GM19023 (cell line): ENCODE results near the gene SLC26A2.

Source experiments
- ATAC-seq: cut with Tn5 transposase; IDR thresholded peaks from one replicate; pipeline ENCODE4 v1.9.1; 2021; ENCODE audit warnings: mild to moderate bottlenecking, moderate library complexity; ENCODE audit not compliant: unreplicated experiment

The SLC26A2 gene

DNA sequence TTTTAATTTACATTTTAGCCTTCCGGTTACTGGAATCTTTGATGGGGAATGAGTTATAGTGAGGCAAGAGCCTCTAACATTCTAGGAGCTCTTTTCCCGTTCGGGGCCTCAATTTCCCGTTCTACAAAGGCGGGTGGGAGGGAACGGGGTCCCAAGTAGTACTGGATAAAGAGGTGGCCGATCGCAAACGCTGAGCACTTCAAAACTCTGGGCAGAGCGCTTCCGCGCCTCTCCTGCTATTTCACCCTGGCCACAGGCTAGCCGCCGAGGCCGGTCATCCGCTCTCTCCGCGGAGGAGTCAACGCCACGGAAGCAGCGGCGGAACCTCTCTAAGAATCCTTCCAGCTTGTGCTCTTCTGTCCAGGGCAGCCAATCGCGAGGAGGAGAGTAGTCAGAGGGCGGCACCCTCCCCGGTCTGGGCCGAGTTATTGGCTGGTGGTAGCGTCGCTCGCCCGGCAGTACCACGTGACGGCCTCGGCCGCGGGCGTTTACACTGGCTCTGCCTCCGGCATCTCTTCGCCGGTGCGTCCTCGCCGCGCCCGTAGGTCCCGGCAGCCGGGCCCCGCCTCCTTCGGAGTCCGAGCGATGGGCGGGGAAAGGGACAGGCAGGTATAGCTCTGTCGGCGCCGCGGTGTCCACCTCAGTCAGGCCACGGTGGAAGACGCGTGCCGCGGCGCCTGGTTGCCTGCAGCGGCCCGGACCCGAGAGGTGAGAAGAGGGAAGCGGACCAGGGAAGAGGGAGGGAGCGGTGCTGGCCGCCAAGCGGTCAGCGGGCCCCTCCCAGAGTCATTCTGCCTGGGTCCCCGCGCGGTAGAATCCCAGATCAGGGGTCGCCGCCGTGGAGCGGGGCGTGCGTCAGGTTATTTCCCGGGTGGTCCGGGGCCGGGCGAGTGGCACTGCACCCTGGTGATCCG is at the start of gene SLC26A2:
SLC26A2 (plus strand) TSS at position 487 of the 914 bp plus-strand sequence. CDS start 16,895 bp downstream, outside the sequence.
- ATAC-seq = peak; percentile 99

DNA sequence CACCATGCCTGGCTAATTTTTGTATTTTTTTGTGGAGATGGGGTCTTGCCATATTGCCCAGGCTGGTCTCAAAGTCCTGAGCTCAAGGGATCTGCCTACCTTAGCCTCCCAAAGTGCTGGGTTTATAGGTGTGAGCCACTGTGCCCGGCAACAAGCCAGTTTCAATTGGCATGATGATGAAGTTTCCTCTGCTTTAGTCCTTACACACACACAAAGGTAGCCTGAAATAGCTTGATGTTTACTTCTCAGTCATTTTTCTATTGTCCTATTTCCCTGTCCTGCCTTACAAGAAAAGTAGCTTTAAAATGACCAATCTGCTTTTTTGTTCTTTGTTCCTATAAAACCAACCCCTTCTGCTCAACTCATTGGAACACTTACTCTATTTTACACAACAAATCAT is 49.5 kb upstream of the SLC26A2 start:
- no peak for ATAC-seq

DNA sequence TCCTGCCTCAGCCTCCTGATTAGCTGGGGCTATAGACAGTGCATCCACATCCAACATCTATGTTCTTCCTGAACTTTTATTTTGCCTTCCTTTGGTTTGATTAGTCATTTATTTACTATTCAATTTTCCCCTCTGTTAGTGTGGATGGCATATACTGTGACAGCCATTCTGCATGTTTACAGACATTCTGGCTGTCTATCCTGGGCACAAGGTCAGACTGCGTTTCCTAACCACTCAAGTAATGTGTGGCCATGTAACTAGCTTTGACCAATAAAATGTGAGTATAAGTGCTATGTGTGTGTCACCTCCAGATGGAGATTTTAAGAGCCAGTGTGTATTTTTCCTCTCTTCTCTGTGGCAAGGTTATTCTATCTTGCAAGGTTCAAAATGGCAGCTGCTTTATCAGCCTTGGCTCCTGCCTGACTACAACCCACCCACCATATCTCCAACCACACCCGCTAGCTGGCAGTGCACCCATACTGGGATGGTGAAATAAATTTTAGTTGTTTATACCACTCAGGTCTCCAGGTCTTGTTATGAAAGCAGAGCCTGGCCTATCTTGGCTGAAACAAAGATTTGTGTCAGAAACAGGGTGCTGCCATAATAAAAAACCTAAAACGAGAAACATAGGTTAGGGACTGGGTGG is 48.2 kb upstream of the SLC26A2 start:
- ATAC-seq = no peak

DNA sequence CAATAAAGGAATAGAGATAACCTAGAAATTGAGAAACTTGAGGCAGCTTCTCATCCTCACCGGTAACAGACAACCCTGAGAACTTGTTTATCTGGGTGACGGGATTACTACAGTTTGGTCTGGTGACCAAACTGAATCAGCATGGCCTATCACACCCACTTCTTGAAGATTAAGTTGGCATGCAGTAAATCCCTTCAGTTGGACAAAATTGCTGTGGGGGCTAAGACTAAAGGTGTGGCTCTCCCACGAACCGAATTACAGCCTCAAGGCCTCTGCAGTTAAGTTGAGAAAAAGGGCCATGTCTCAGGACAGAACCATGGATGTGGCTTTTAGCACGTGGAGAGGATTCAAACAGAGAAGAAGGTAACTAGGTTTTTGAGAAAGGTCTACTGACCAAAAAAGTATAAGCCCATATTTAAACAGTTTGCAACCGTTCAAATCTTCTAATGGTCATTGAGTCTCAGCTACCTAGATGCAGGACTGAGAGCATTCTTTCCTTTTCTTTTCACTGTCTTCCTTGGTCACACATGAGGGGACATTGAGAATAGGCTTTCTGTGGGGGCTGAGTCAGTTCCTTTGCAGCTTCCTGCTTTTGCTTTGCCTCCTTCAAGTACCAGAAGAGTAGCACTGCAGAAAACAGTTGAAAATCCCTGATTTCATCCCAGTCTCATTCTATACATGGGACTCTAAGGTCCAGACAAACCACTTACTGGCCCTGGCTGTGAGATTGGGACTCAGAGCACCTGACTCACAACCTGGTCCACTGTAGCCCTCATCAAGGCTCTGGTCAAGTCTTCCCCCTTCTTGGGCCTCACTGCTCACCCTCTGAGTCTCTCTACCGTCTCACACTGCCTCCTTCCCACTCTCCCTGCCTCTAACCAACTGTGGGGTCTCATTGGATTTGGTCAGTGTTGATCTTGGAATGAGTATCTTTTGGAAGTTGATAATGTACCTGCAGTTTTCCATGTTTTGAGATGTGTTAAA is 46.8 kb upstream of the SLC26A2 start:
- ATAC-seq = no peak

DNA sequence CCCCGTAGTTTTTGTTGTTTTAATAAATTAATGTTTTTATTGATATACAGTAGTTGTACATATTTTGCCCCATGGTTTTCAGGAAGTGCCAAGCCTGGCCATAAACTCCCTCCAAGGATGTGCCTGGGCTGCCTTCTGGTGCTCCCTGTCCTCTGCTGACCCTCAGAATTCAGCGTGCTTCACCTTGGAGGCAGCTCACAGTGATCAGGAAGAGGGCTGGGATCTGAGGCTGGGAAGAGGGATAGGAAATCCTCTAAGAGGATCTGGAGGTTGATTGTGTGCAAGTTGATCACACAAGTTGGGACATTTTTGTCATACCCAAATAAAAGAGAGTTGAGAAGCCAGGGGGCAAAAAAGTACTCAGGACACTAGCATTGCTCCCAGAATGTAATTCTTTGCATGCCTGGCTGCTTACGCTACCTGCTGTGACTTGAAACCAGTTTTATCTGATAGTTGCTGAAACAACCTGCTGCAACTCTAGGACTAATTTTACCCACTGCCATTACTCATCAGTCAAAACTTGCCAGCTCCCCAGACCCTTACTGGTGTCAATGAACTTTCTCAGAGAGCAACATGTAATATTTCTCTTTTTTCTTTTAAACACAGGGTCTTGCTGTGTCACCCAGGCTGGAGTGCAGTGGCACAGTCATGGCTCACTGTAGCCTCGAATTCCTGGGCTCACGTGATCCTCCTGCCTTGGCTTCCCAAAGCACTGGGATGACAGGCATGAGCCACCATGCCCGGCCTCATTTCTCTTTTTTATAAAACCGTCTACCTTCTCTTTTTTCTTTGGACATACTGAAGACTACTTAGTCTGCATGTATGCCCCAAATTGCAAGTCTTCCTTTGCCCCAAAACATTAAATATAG is 44.9 kb upstream of the SLC26A2 start:
- no peak for ATAC-seq

DNA sequence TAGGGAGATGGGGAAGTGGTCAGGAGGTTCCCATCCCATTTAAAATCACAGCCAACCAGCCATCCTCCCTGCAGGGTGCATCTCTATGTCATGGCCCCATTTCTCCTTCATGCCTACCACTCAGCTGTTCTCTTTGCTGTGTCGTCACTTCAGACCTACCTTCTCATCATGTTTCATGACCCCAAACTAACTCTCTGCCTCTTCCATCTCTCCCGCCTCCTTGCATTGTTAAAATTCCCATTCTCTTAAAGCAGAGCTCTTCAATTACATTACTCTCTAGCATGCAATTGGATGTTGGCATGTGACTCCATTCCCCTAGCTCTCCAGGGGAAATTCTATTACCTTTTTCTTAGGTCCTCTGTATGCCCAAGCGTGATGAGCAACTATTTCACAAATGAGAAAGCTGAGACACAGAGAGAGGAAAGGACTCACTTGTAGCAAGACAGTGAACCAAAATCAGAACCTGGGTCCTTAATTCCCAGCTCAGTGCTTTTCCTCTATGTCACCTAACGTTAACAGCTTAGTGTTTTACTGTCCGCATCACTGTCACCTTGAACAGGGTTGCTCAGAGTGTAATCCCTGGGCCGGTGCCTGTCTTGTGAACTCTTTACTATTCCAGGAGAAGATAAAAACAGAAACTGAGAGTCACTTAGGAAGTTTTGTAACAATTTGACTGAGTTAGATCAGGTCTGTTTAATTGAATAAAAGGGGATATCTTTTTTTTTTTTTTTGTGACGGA is 44.1 kb upstream of the SLC26A2 start:
- ATAC-seq = no peak

DNA sequence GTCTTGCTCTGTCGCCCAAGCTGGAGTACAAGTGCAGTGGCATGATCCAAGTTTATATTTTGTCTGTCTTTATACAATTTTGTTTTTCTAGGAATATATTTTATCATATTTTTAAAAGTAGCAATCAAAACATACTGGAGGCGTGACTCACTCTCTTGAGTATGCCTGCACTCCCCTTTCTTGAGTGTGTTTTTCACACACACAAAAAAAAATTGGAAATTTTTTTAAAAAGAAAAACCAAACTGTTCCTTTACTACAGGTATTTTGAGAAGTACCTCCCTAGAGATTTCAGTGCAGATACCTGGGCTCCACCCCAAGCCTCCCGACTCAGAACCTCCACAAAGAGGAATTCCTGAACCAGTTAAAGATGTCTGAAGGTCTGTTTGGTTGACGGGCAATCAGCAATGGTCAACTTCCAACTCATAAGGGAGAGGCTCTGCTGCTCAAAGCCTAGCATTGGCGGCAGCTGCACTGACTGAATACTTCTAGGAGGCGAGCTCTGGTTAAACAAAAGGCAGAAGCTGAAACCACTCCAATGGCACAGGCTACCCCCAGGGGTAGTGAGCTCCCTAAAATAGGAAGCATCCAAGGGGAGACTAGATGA is 43.4 kb upstream of the SLC26A2 start:
- ATAC-seq = no peak

DNA sequence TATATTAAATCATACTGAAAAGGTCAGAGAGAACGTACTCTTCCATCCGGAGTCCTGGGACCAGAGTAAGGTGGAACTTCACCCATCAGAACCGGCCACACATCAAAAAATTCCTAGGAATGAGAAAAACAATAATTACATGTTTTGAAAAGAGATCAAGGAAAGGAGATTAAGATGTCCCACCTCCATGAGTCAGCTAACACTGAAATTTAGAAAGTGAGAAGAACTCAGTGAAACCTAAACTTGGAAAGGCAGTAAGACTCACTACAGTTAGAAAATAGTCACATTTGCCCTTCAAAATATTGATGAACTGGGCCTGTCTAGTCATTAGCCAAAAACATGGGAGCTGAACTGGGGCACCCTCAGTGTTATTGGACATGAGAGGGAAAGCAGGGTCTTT is 39.0 kb upstream of the SLC26A2 start:
- no peak for ATAC-seq

DNA sequence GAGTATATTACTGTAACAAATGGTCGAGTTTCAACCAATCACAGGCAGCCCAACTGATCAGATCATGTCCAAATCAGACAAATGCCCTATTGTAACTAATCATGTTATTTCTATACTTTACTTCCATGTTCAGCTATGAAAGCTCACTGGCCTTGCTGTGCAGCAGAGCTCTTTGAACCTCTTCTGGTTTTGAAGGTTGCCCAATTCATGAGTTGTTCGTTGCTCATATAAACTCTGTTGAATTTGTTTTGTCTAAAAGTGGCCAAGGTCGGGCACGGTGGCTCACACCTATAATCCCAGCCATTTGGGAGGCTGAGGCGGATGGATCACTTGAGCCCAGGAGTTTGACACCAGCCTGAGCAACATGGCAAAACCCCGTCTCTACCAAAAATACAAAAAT is 37.6 kb upstream of the SLC26A2 start:
- ATAC-seq = no peak

DNA sequence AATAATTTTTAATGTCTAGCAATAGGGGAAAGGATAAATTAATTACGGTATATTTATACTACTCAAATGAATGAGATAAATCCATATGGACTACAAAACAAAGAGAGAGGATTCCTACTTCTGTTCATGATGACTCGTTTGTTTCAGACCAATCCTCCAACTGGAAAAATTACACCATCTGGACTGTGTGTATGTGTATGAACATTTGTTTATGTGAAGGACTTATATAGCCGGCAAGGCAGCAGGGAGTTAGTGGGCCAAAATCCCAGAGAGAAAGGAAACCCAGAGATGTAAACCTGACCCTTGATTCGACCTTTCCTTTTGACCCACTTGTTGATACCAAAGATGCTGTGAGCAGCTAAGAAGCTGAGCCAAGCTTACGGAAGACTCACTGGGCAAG is 36.1 kb upstream of the SLC26A2 start:
- no peak for ATAC-seq

DNA sequence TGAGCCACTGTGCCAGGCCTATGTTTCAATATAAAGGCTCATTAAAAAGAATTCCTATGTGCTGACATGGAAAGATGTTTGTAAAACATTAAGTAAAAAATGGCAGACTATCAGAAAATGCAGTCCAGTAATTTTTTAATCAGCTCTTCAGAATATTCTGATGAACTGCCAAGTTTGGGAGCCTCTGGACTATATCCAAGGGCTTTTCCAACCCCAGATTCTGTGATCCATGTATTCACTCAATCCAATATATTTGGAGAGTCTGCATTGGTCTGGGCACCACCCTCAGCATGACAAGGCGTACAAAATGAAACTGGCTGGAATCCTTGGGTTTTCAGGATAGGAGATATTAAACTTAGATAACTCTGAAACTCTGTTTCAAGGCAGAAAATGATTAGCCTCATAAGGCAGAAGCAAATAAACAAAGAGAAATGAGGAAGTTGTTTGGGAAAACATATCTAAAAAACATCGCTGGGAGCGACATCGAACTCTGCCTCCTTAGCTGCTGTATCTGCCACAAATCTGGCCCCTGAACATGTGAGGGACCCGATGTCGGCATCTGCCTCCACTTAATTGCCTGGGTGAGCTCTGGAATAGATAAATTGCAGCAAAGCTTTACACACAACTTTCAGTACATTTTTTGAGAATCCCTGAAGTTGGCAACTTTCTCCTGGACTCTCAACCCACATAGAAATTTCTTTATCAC is 30.4 kb upstream of the SLC26A2 start:
- no peak for ATAC-seq

DNA sequence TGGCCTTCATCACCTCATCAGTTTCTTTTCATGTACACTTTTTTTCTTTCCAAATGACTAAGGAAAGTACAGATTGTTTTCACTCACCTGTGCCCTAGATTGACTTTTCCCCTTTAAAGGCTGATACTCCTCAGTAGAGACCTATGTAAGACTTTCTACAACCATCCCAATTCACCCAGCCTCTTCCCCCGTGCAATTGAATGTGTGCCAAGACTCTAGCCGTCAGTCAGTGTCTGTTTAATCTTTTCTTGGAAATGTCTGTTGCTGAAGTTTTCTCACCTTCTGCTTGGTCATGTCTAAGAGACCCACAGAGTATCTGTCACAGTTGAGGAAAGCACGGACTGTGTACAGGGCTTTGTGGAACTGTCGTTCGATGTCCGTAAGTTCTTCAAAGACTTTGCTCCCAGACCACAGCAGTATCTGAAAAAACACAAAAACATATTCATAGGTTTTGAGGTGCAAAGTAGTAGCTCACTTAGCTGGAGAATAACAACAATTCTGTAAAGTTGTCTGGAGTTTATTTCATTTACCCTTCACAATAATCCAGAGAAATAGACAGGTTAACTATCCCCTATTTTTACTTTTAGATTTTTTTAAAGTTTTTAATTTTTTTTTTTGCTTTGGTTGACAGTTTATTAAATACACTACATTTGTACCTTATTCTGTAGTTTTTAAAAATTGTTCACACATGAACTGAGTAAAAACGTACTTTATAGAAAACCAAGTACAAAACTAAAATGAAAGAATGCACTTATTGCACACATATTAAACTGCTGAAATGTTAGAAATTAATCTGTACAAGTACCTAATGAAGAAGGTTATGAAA is 29.6 kb upstream of the SLC26A2 start:
- ATAC-seq = no peak

DNA sequence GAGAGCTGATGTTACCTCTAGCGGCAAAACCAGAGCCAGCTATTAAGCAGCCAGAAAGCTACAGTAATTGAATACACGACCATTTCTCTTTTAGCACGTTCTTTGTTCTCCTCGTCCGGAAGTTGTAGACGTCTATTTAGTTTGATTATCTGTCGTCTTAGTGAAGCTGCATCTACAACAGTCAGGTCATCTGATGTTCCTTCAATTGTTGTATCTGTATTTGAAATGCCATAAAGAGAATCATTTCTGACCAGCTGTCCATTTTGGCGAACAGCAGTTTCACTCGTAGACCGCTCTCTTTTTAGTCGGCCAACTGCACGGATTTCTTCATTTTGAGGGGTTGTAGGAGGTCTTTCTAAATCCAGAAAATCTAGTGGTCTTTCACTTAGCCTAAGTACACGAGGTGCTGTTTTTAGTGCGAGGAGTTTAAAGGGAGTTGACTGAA is 28.5 kb upstream of the SLC26A2 start:
- no peak for ATAC-seq

DNA sequence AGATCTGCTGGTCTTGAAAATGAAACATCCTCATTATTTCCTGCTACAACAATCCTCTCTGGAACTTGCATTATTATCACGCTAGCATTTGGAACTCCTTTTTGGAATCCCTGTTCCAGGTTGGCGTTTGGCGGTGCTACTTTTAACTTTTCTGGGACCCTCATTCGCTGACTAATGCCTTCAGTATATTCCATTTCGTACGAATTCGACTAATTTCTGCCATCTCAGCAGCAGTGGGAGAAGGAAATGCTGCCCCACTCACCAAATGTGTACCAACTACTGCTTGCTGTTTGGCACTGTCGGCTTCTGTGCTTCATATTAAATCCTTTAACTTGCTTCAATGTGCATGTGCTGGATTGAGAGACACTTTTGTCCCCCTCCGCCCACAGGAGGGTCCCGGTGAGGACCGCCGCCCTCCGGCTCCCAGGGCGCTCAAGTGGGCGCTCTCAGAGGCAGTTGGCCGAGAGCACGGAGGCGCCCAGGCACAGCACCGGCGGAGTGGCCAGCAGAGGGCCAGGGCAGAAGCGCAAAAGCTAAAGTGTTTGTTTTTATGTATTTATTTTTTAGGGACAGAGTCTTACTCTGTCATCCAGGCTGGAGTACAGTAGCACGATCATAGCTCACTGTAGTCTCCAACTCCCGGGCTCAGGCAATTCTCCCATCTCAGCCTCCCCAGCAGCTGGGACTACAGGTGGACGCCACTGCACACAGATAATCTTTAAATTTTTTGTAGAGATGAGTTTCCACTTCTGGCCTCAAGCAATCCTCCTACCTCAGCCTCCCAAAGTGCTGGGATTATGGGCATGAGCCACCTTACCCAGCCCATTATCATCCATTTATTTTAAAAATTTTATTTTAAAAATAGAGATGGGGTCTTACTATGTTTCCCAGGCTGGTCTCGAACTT is 27.9 kb upstream of the SLC26A2 start:
- no peak for ATAC-seq

DNA sequence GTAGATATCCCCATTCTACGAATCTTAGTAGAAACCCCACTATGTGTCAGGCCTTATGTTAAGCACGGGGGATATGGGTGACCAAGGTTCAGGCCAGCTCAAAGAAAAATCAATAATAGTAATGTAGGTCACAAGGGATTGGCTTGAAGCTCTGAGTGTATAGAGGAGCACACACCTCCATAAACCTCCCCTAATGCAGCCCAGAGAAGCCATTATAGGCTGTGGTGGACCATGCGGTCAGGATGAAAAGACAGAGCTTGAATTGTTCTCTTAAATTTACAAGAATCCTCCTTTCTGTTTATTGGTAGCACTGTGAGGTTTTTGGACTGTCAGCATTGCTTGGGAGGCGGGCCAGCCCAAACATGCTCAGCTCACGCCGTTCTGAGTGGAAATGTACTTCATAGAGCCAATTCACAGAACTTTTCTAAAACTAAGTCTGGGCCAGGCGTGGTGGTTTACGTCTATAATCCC is 25.1 kb upstream of the SLC26A2 start:
- no peak for ATAC-seq

DNA sequence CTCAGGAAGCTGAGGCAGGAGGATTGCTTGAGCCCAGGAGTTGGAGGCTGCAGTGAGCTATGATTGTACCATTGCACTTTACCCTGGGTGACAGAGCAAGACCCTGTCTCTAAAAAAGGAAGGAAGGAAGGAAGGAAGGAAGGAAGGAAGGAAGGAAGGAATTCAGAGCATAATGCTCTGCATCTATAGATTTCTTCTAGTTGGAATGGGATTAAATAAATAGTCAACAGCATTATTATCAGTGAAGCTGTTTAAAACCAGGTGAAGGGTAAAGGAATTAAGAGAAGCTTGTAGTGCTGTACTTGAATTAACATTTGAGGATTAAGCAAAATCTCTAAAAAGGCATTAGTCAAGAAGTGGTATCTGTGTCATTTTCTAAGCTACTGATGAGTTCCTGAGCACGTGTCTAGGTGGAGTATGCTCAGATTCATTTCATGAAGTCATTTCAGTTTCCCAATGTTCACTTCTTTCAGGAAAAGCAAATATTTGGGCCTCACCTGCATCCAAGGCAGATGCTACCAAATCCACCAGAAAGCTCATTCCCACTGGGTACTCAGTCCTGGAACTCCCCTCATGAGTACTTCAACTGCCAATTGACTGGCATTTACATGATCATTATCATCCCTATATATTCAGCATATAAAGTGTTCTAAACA is 24.4 kb upstream of the SLC26A2 start:
- ATAC-seq = no peak
